GM12801 (cell line): Measurements from ENCODE around the gene GGT5.

Experiments used
- CTCF ChIP-seq: IDR thresholded peaks from one replicate; pipeline ENCODE4 v1.5.1; 2011; ENCODE audit warnings: control low read depth; ENCODE audit not compliant: insufficient read length; ENCODE audit errors: extremely low read depth

The GGT5 gene

GRCh38 chr22:24201681-24202614 lies 42.9 kb downstream of the GGT5 start:
- TF ChIP-seq CTCF, result no peak

- no peak for TF ChIP-seq CTCF
These were observed 44.2 kb downstream of the GGT5 start for GRCh38 chr22:24200619-24201212.

DNA sequence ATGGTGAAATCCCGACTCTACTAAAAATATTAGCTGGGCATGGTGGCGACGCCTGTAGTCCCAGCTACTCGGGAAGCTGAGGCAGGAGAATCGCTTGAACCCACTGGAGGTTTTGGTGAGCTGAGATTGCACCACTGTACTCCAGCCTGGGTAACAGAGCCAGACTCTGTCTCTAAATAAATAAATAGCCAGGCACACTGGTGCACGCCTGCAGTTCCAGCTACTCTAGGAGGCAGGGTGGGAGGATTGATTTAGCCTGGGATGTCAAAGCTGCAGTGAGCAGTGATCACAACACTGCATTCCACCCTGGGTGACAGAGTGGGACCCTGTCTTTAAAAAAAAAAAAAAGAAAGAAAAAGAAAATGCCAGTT lies 46.2 kb downstream of the GGT5 start:
- TF ChIP-seq CTCF, result no peak

GRCh38 chr22:24191893-24192292 lies 53.0 kb downstream of the GGT5 start:
- TF ChIP-seq CTCF, result no peak

- no peak for TF ChIP-seq CTCF
These were observed 53.5 kb downstream of the GGT5 start for GRCh38 chr22:24191381-24191841.

DNA sequence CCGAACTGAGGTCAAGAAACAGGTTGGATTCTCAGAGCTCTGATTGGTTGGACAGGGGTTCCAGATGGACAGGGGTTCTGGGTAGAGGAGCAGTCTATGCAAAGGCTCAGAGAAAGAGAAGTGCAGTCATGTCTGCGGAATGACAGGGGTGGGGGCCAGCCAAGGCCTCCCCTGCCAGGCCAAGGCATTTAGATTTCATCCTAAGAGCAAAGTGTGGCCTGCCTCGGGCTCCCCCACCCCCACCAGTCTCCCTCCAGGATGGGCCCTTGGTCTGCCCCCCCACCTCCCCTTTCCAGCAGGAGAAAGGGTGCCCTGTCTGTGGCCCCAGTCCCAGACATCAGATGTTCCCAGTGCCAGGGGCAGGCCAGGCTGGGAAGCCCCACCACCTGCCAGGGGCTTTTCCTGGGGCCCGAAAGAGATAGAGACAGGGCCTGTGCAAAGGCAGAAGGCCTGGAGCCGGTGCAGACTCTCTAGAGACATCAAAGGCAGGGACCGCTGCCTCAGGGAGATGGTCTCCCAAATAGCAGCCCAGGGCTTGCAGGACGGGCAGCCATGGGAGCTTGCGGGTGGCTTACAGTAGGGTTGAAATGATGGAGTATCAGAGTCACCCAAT lies 54.2 kb downstream of the GGT5 start:
- TF ChIP-seq CTCF, result no peak

- no peak for TF ChIP-seq CTCF
These were observed 54.7 kb downstream of the GGT5 start for GRCh38 chr22:24190159-24190540.
